GM19025 (cell line): ENCODE measurements around the gene OGDH.

ENCODE experiments used
- ATAC-seq: cut with Tn5 transposase; IDR thresholded peaks from one replicate; pipeline ENCODE4 v1.9.1; 2021; ENCODE audit warnings: mild to moderate bottlenecking, low read depth, moderate library complexity; ENCODE audit not compliant: unreplicated experiment

OGDH gene

DNA sequence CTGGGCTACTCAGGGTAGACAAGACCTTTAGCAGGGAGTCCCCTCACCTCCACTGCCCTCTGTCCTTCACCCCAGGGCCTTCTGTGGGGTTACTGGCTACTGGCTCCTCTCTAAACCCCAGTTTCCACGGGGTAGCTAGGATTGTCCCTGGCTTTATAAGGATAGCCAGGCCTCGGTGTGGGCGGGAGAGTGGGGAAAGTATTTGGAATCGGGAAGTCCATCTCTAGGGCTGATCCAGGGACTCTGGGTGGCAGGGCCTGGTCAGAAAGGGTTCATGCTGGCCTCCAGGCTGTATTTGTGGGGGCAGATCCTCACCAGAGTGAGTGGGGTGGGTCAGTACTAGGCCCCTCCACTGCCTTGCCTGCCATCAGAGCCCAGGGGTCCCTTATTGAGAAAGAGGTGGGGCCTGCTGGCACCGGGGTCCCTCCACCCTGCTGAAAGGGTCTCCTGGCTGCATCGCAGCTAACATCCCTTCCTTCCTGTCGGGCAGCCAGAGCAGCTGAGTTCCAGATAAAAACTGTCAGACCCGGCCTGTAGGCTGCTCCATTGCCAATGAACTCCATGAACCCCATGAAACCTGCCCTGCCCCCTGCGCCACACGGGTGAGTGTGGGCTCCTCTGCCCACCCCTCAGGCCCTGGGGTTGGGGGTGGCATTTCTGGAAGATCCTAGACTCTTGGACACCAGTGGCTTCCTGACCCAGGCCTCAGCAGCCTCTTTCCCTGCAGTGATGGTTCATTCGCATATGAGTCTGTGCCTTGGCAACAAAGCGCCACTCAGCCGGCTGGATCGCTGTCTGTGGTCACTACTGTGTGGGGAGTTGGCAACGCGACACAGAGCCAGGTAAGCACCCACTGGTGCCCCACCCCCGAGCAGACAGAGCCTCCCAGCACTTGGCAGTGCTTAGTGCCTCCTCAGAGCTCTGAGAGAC is 149.5 kb downstream of the OGDH start:
- ATAC-seq = no peak

DNA sequence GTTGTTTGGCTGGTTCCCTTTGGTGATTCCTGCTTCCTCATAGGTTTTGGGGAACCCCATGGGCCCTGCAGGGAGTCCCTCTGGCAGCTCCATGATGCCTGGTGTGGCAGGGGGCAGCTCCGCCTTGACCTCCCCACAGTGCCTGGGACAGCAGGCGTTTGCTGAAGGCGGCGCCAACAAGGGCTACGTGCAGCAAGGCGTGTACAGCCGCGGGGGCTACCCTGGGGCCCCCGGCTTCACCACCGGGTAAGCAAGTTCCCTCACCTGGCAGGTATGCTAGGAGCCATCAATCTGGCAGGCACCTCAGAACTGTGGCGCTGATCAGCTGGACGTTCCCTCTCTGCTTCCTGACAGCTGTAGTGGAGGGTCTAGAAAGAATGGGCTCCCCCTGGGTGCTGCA is 150.5 kb downstream of the OGDH start:
- ATAC-seq = no peak

DNA sequence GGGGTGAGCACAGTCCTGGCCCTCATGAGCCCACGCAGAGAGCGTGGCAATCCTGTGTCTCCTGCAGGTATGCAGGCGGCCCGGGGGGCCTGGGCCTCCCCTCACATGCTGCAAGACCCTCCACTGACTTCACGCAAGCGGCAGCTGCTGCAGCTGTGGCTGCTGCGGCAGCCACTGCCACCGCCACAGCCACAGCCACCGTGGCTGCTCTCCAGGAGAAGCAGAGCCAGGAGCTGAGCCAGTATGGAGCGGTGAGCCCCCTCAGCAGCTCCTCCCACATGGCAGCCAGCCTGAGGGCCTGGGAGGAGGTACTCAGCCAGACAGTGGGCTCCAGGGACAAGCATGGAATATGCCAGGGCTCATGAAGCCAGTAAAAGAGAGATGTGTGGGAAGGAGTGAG is 150.9 kb downstream of the OGDH start:
- no peak for ATAC-seq

DNA sequence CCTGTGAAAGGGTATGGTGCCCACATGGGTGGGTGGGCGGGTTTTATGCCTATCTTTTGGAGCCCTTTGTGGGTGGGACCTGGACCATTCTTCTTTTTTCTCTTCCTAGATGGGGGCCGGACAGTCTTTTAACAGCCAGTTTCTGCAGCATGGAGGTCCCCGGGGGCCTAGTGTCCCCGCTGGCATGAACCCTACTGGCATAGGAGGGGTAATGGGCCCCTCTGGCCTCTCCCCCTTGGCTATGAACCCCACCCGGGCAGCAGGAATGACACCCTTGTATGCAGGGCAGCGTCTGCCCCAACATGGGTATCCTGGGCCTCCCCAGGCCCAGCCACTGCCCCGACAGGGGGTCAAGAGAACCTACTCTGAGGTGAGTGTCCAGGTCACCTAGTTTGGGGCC is 151.3 kb downstream of the OGDH start:
- ATAC-seq = no peak
